RWPE2 (cell line): ENCODE data around the gene GSN.

Experiments
- ATAC-seq: fragments of 200-7000 bp; cut with Tn5 transposase; 3 replicates; pipeline ENCODE4 v1.9.1; 2021; ENCODE audit warnings: low read depth
- DNase-seq: peaks from one replicate; pipeline ENCODE4 v3.0.0-alpha.2; 2020; ENCODE audit warnings: low spot score
- H3K27ac ChIP-seq: fragments of 450-650 bp; 2 replicates; pipeline ENCODE4 v1.5.1; 2017; ENCODE audit warnings: mild to moderate bottlenecking; ENCODE audit not compliant: poor library complexity, severe bottlenecking
- H3K27me3 ChIP-seq: fragments of 250-450 bp; sonication (Bioruptor Pico); 2 replicates; pipeline ENCODE4 v1.5.1; 2021; ENCODE audit warnings: mild to moderate bottlenecking, moderate library complexity; ENCODE audit not compliant: insufficient read depth, poor library complexity, severe bottlenecking
- H3K36me3 ChIP-seq: fragments of 250-450 bp; sonication (Bioruptor Pico); 2 replicates; pipeline ENCODE4 v1.5.1; 2020; ENCODE audit warnings: low read depth, mild to moderate bottlenecking, moderate library complexity
- H3K4me1 ChIP-seq: fragments of 250-450 bp; sonication (Bioruptor Pico); 2 replicates; pipeline ENCODE4 v1.5.1; 2021; ENCODE audit warnings: mild to moderate bottlenecking, moderate library complexity; ENCODE audit not compliant: insufficient read depth, poor library complexity, severe bottlenecking
- H3K4me3 ChIP-seq: fragments of 250-450 bp; sonication (Bioruptor Pico); 2 replicates; pipeline ENCODE4 v1.5.1; 2021; ENCODE audit warnings: mild to moderate bottlenecking, moderate library complexity; ENCODE audit not compliant: severe bottlenecking
- H3K9me3 ChIP-seq: fragments of 250-450 bp; sonication (Bioruptor Pico); 2 replicates; pipeline ENCODE4 v1.5.1; 2021; ENCODE audit warnings: mild to moderate bottlenecking, moderate library complexity; ENCODE audit not compliant: severe bottlenecking
- CTCF ChIP-seq: fragments of 450-650 bp; IDR thresholded peaks from one replicate; pipeline ENCODE4 v1.5.1; 2017; ENCODE audit warnings: mild to moderate bottlenecking, moderate library complexity; ENCODE audit not compliant: poor library complexity, severe bottlenecking

Gene GSN

GRCh38 chr9:121328876-121329681 lies 61.1 kb downstream of the GSN start:
- no peak overlapping the region for H3K4me3 ChIP-seq
- H3K9me3 ChIP-seq: no peaks in the 10 kb centered on the region
- no peaks in the 10 kb centered on the region for H3K4me1 ChIP-seq
- H3K27ac ChIP-seq: no peak overlapping the region
- peaks cover 78% of the 10 kb centered on the region for H3K36me3 ChIP-seq
- no peaks in the 10 kb centered on the region for H3K27me3 ChIP-seq
- ATAC-seq (no peak), DNase-seq (no peak)
- TF ChIP-seq CTCF: no peak

GRCh38 chr9:121331549-121331948 lies 63.6 kb downstream of the GSN start:
- peaks cover 16% of the 10 kb centered on the region for H3K4me1 ChIP-seq
- no peak overlapping the region for H3K27ac ChIP-seq
- no peaks in the 10 kb centered on the region for H3K9me3 ChIP-seq
- ATAC-seq (no peak), DNase-seq (no peak)
- no peak overlapping the region for H3K4me3 ChIP-seq
- TF ChIP-seq CTCF: no peak
- no peaks in the 10 kb centered on the region for H3K27me3 ChIP-seq
- H3K36me3 ChIP-seq: peaks cover 59% of the 10 kb centered on the region

GRCh38 chr9:121331992-121332685 lies 64.2 kb downstream of the GSN start:
- Histone ChIP-seq H3K27ac (no peak overlapping the region), H3K9me3 (no peaks in the 10 kb centered on the region), H3K4me1 (peaks cover 16% of the 10 kb centered on the region), H3K27me3 (no peaks in the 10 kb centered on the region), H3K4me3 (no peak overlapping the region), H3K36me3 (peaks cover 59% of the 10 kb centered on the region)
- no peak for DNase-seq
- TF ChIP-seq CTCF: peak; percentile 18
- ATAC-seq: no peak; the same call in 2 of the 3 replicates

- peak overlapping the region; percentile 64 for H3K27ac ChIP-seq
- H3K27me3 ChIP-seq: no peaks in the 10 kb centered on the region
- H3K36me3 ChIP-seq: peaks cover 50% of the 10 kb centered on the region
- no peak overlapping the region for H3K4me3 ChIP-seq
- ATAC-seq: no peak
- DNase-seq: no peak
- no peak for TF ChIP-seq CTCF
- peaks cover 16% of the 10 kb centered on the region for H3K4me1 ChIP-seq
- H3K9me3 ChIP-seq: no peaks in the 10 kb centered on the region
Measured at GRCh38 chr9:121333950-121334773, 66.2 kb downstream of the GSN start.
